Measurements from ENCODE around the gene EPX. TPM values are rescaled to one million over a fixed set of nuclear protein-coding genes. Genes with fewer than 3 reads are reported as not detected.

The EPX gene
- total RNA-seq, 1 experiment from 2014 or later: not detected

GRCh38 chr17:58184308-58184985 is 8.1 kb upstream of the EPX start:
- H3K9me3 Mint-ChIP-seq: no peaks in the 10 kb centered on the region; a peak in 1 of 5 replicates
- H3K4ac ChIP-seq (ENCODE audit: low read depth, low read length): no peak overlapping the region
- WGBS (ENCODE audit: extremely low coverage, insufficient read length, low lambda C conversion rate): no CpG with 5 or more reads among the region's 10 CpGs

More at GRCh38 chr17:58184308-58184985, 8.1 kb upstream of the EPX start:
- Histone ChIP-seq H3K9ac (ENCODE audit: extremely low read depth, insufficient read length, low read length) (no peak overlapping the region), H2BK15ac (ENCODE audit: low read depth, low read length) (no peak overlapping the region), H3K79me1 (ENCODE audit: insufficient read depth, low read depth, low read length, poor library complexity, severe bottlenecking) (no peaks in the 10 kb centered on the region), H4K5ac (ENCODE audit: insufficient read length, low read depth, low read length) (no peak overlapping the region), H2BK5ac (ENCODE audit: insufficient read length, low read length) (no peak overlapping the region), H3K27ac (ENCODE audit: insufficient read length, low read depth, low read length) (no peak overlapping the region), H3K23ac (ENCODE audit: insufficient read length, low read depth, low read length) (no peak overlapping the region), H3K9me3 (ENCODE audit: control insufficient read depth, low read depth, low read length) (no peaks in the 10 kb centered on the region), H2AFZ (ENCODE audit: low read length) (no peak overlapping the region), H3K4me2 (ENCODE audit: insufficient read depth, insufficient read length, low read length) (no peak overlapping the region), H3K18ac (ENCODE audit: insufficient read length, low read depth, low read length) (no peak overlapping the region), H3T11ph (ENCODE audit: low read length) (no peak overlapping the region), H3K56ac (ENCODE audit: insufficient read length, low read depth, low read length) (no peak overlapping the region), H4K20me1 (ENCODE audit: control insufficient read depth, insufficient read depth, insufficient read length) (no peaks in the 10 kb centered on the region), H2AK5ac (ENCODE audit: insufficient read length, low read length) (no peak overlapping the region), H2BK120ac (ENCODE audit: low read depth, low read length, poor library complexity, severe bottlenecking) (no peak overlapping the region), H3K14ac (ENCODE audit: insufficient read depth, low read length) (no peak overlapping the region), H3K23me2 (ENCODE audit: insufficient read length, low read depth, low read length, poor library complexity, severe bottlenecking) (no peaks in the 10 kb centered on the region), H3K27me3 (ENCODE audit: insufficient read depth, low read length) (no peaks in the 10 kb centered on the region; the same call in 1 of the 2 replicates), H2BK12ac (ENCODE audit: insufficient read length, low read depth, low read length) (no peak overlapping the region), H3K4me1 (ENCODE audit: insufficient read depth, low read length) (no peaks in the 10 kb centered on the region), H3K79me2 (ENCODE audit: insufficient read depth, low read length) (no peaks in the 10 kb centered on the region), H2BK20ac (ENCODE audit: low read depth, low read length, poor library complexity, severe bottlenecking) (no peak overlapping the region), H4K8ac (replicated peaks; ENCODE audit: insufficient read length, low read depth, low read length) (no peak overlapping the region), H4K91ac (ENCODE audit: insufficient read length, low read depth, low read length) (no peak overlapping the region)
- Mint-ChIP-seq H3K4me3 (no peak overlapping the region), H3K27ac (peak overlapping the region in 2 of 3 experiments; percentile 21 to 30; a peak in 1 of 7 replicates), H3K4me1 (peaks cover 7 to 8% of the 10 kb centered on the region in 2 experiments; a peak in 3 of 4 replicates), H3K36me3 (ENCODE audit: insufficient read depth in 1 of 3, low read depth in 3 of 3) (no peaks in the 10 kb centered on the region), H3K27me3 (ENCODE audit: low read depth) (peaks cover 14% of the 10 kb centered on the region)
- peak; percentile 88 for DNase-seq
- no peak for TF ChIP-seq CTCF (conservative IDR thresholded peaks at IDR 0.05)

Measured in H9 (cell line).